Loucy (cell line): ENCODE measurements around the gene BIRC3.

Experiments used
- EZH2phosphoT487 ChIP-seq: fragments of 200-600 bp; IDR thresholded peaks from 2 replicates; pipeline ENCODE4 v1.6.1; 2018; ENCODE audit warnings: antibody characterized with exemption, mild to moderate bottlenecking, moderate library complexity, borderline replicate concordance
- TF ChIP-seq, protein P1 (sequence below): fragments of 200-600 bp; sonication (generic); conservative IDR thresholded peaks from 2 replicates; pipeline ENCODE4 v1.5.1; 2014; ENCODE audit warnings: mild to moderate bottlenecking, antibody characterized with exemption, low read length

DNA sequence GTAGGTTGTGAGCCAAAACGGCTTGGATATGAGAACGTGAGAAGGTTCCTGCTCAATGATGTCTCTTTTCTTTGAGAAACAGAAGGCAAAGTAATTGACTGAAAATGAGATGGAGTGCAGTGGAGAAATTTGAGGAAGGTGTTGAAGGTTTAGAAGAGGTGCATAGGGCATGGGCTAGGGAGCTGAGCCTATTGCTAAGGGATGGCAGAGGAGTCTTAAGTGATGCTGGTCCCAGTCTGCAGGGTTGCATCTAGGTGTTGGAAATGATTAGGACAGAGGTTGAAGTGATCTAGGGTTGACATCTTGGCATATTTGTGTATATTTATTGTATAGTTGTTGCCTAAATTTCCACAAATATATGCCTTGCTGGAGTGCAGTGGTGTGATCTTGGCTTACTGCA lies 2.3 kb downstream of the BIRC3 start:
- TF ChIP-seq, protein P1, sequence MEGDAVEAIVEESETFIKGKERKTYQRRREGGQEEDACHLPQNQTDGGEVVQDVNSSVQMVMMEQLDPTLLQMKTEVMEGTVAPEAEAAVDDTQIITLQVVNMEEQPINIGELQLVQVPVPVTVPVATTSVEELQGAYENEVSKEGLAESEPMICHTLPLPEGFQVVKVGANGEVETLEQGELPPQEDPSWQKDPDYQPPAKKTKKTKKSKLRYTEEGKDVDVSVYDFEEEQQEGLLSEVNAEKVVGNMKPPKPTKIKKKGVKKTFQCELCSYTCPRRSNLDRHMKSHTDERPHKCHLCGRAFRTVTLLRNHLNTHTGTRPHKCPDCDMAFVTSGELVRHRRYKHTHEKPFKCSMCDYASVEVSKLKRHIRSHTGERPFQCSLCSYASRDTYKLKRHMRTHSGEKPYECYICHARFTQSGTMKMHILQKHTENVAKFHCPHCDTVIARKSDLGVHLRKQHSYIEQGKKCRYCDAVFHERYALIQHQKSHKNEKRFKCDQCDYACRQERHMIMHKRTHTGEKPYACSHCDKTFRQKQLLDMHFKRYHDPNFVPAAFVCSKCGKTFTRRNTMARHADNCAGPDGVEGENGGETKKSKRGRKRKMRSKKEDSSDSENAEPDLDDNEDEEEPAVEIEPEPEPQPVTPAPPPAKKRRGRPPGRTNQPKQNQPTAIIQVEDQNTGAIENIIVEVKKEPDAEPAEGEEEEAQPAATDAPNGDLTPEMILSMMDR = no peak
- TF ChIP-seq EZH2phosphoT487 = no peak
